Measurements from ENCODE around the gene ECHDC3. TPM values are rescaled to one million over a fixed set of nuclear protein-coding genes. Genes with fewer than 3 reads are reported as not detected.

Gene ECHDC3
- total and polyA plus RNA-seq, 2 of the 8 experiments (the other 6 are each of a cell fraction or from before 2014, with no cell fraction given): 15.6 to 19.9 TPM

DNA sequence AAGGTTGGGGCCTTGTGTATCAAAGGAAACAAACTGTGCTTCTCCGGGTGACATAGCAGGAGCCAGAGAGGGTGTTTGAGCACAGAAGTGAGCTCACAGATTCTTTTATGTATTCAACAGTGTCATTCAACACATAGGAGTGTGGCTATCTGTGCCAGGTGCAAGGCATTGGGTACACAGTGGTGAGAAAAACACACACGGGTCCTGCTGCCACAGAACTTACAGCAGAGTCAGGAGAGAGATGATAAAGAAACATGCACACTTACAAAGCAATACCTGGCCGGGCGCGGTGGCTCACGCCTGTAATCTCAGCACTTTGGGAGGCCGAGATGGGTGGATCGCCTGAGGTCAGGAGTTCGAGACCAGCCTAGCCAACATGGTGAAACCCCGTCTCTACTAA lies 16.3 kb upstream of the ECHDC3 start:
- Histone ChIP-seq H2BK5ac (ENCODE audit: low read depth, low read length) (no peak overlapping the region), H3K23me2 (ENCODE audit: low read depth, low read length) (no peaks in the 10 kb centered on the region), H3K4me3 (ENCODE audit: extremely low read depth in 1 of 4, insufficient read depth in 2 of 4, low read depth in 3 of 4, low read length in 4 of 4) (no peak overlapping the region), H3K79me1 (ENCODE audit: low read depth, low read length) (no peaks in the 10 kb centered on the region), H3K4me2 (ENCODE audit: insufficient read depth in 1 of 2, low read depth in 2 of 2, low read length in 2 of 2) (no peak overlapping the region), H3K56ac (replicated peaks; ENCODE audit: insufficient read length, low read depth, low read length) (no peak overlapping the region), H3K4me1 (replicated peaks in 1 of 4; ENCODE audit: control insufficient read depth in 3 of 4, insufficient read depth in 4 of 4, low read length in 3 of 4) (no peaks in the 10 kb centered on the region), H3K27ac (ENCODE audit: low read depth, low read length) (no peak overlapping the region), H3K27me3 (replicated peaks in 1 of 4; ENCODE audit: control insufficient read depth in 3 of 4, extremely low read depth in 1 of 4, insufficient read depth in 3 of 4, low read length in 3 of 4) (no peaks in the 10 kb centered on the region), H4K5ac (ENCODE audit: insufficient read length, low read depth, low read length) (no peak overlapping the region), H4K8ac (ENCODE audit: extremely low read depth, insufficient read depth, low read length) (no peak overlapping the region), H4K20me1 (replicated peaks in 1 of 2; ENCODE audit: control insufficient read depth in 1 of 2, insufficient read depth in 2 of 2, low read length in 2 of 2) (no peaks in the 10 kb centered on the region), H4K91ac (replicated peaks; ENCODE audit: insufficient read length, low read length) (no peak overlapping the region), H2BK120ac (replicated peaks; ENCODE audit: low read depth, low read length) (no peak overlapping the region), H3K9ac (replicated peaks in 1 of 4; ENCODE audit: extremely low read depth in 1 of 4, low read depth in 3 of 4, low read length in 3 of 4) (no peak overlapping the region), H3K9me3 (ENCODE audit: insufficient read depth in 2 of 2, low read depth in 1 of 2, low read length in 1 of 2) (peaks cover 0 to 6% of the 10 kb centered on the region in 2 experiments; a peak in 1 of 4 replicates), H2AK5ac (ENCODE audit: low read depth, low read length) (no peak overlapping the region), H2AFZ (ENCODE audit: low read length) (no peak overlapping the region), H3K79me2 (ENCODE audit: control insufficient read depth in 1 of 2, insufficient read depth in 2 of 2, low read length in 2 of 2) (no peaks in the 10 kb centered on the region), H3K14ac (ENCODE audit: insufficient read length) (no peak overlapping the region), H2BK15ac (ENCODE audit: low read length) (no peak overlapping the region), H3K4ac (replicated peaks; ENCODE audit: insufficient read length, low read depth, low read length) (no peak overlapping the region), H3K18ac (ENCODE audit: extremely low read depth, low read length) (no peak overlapping the region), H2BK12ac (ENCODE audit: low read depth, low read length) (no peak overlapping the region), H3K36me3 (ENCODE audit: control insufficient read depth in 2 of 4, insufficient read depth in 4 of 4, low read length in 3 of 4) (no peaks in the 10 kb centered on the region), H3K23ac (ENCODE audit: insufficient read length) (no peak overlapping the region), H2BK20ac (ENCODE audit: low read length) (no peak overlapping the region)
- DNase-seq (ENCODE audit: low read depth in 1 of 2, low spot score in 2 of 2) (no peak), FAIRE-seq (no peak)
- ChIA-PET POLR2A (ENCODE audit: partially characterized antibody) (no interaction called here), CTCF (ENCODE audit: partially characterized antibody) (interaction anchor here (1.2 to 2.7 kb wide), 8 partner anchors 12 to 210 kb away, joined by 3 to 11 read pairs (median 9); no protein-coding TSS in a partner anchor)
- 94% methylated on average over 10 of the region's 10 CpGs; no CpG with 5 or more reads in 1 of the 2 experiments for WGBS, 2 experiments (ENCODE audit: extremely low coverage in 1 of 2, insufficient coverage in 1 of 2, insufficient read length in 1 of 2, insufficient replicate concordance in 2 of 2, low coverage in 1 of 2, low lambda C conversion rate in 2 of 2, missing lambda C conversion rate in 1 of 2)
- TF ChIP-seq CHD2 (IDR thresholded peaks at IDR 0.05; ENCODE audit: low read length) (no peak), KDM1A (IDR thresholded peaks at IDR 0.05; ENCODE audit: borderline replicate concordance, low read length) (no peak), CTBP2 (IDR thresholded peaks at IDR 0.05; ENCODE audit: borderline replicate concordance, insufficient read depth, insufficient read length, low read length) (no peak), BACH1 (IDR thresholded peaks at IDR 0.05; ENCODE audit: low read length) (no peak), JUND (IDR thresholded peaks at IDR 0.05; ENCODE audit: low read length) (no peak), TEAD4 (IDR thresholded peaks at IDR 0.05; ENCODE audit: low read depth, low read length) (no peak)

All from H1 (cell line).